Breast epithelium (tissue), 3 donors: ENCODE results near the gene PIWIL1.

Experiments
- CTCF ChIP-seq, 3 donors: fragments of 450-650 bp; IDR thresholded peaks; one replicate each; pipeline ENCODE4 v1.5.1; 2016 to 2017; ENCODE audit warnings: antibody characterized with exemption in 3 of 3, mild to moderate bottlenecking in 3 of 3, moderate library complexity in 3 of 3
- POLR2A ChIP-seq: fragments of 450-650 bp; IDR thresholded peaks from one replicate; pipeline ENCODE4 v1.6.1; 2016; ENCODE audit warnings: antibody characterized with exemption, mild to moderate bottlenecking, moderate library complexity

DNA sequence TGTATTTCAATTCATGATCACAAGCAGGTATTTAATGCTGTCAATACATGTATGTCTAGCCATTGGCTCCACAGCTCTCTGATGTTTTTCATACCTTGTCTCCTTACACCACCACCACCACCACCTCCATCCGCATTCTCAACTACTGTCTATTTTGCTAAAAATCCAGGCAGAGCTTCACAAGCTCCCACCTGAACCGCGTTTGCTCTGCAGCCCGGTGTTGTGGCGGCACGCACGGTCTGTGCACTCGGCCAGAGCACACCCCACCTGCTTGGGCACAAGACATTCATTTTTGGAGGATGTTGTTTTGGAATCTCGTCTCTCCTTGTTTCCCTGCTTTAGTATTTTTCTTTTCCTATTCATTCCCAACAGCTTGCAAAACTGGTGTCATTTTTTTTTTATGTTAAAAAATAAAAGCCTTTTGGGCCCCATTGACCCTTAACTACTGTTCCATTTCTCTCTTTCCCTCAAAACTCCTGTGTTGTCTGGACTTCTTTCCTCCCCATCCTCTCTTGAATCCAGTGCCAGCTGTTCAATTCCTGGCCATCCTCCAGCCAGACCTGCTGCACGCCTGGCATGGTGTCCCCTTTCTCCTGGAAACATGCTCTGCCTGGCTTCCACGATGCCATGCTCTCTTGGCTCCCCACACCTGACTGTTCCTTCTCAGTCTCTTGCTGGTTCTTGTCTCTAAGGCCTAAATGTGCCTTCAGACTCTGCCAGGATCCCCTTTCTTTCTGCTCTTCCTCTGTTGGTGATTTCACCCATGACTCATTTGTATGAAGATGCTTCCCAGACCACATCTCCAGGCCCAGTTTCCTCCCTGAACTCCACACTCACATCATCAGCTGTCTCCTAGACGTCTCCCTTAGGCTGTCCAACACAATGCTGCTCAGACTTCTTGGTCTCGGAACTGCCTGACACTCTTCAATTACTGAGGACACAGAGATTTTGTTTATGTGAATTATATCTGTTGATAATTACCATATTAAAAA is 37.9 kb downstream of the PIWIL1 start:
- TF ChIP-seq CTCF (IDR thresholded peaks at IDR 0.05) (no peak), POLR2A (no peak)
